Body of pancreas (tissue), 4 donors: ENCODE data around the gene CAMK2B.

Source experiments
- CTCF ChIP-seq, 7 experiments: fragments of 450-650 bp in 4 of 7; fragments of 200-600 bp in 3 of 7; sonication (generic) in 3 of 7; IDR thresholded peaks; one replicate each; pipeline ENCODE4 v1.5.1; 2016 to 2019; ENCODE audit warnings: antibody characterized with exemption in 7 of 7
- POLR2A ChIP-seq, 3 donors: fragments of 450-650 bp; IDR thresholded peaks; one replicate each; pipeline ENCODE4 v1.6.1; 2016; ENCODE audit warnings: antibody characterized with exemption in 3 of 3, mild to moderate bottlenecking in 2 of 3

DNA sequence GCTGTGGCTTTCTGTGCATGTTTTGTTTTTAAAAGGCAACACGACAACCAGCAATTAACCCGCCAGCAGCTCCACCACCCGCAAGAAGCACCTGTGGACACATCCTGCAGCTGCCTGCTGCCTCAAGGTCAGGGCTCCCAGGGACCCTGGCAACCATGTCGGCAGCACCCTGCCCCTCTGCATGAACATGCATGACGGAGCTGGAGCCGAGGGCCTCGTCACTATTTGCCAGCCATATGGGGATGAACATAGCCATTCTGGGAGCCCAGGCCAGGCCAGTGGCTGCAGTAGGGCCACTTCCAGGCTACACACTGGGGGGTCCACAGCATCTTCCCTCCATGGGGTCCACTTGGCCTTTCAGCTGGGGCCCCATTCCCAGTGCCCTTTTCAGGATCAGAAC is 52.9 kb downstream of the CAMK2B start:
- TF ChIP-seq CTCF (IDR thresholded peaks at IDR 0.05) (no peak), POLR2A (IDR thresholded peaks at IDR 0.05) (no peak)
